HEK293 (cell line): Measurements from ENCODE around the gene RAB5IF.

Experiments
- CTCF ChIA-PET: fragments of 350-600 bp; formaldehyde crosslinking; extraction: SDS; loops from one replicate; lab custom pipeline; 2021; ENCODE audit warnings: antibody characterized with exemption; lab: Yijun Ruan, JAX
- POLR2A ChIA-PET: fragments of 300-600 bp; formaldehyde crosslinking; extraction: SDS; loops from one replicate; lab custom pipeline; 2020; ENCODE audit warnings: antibody characterized with exemption, inconsistent platforms; lab: Yijun Ruan, JAX
- H3K27ac ChIP-seq: fragments of 200-500 bp; sonication (Bioruptor generic); 2 replicates; pipeline ENCODE4 v1.5.1; 2014; ENCODE audit warnings: low read depth, low read length, control low read depth, inconsistent platforms; ENCODE audit errors: extremely low read depth
- H3K36me3 ChIP-seq, 2 experiments: fragments of 200-500 bp in 1 of 2; sonication (Bioruptor generic) in 1 of 2; 1 replicate in 1 of 2; 2 replicates in 1 of 2; pipeline ENCODE4 v1.5.1; 2014 to 2017; ENCODE audit warnings: inconsistent platforms in 2 of 2, low read length in 2 of 2; ENCODE audit not compliant: control insufficient read depth in 2 of 2, insufficient read depth in 1 of 2
- H3K4me1 ChIP-seq: fragments of 200-500 bp; sonication (Bioruptor generic); 2 replicates; pipeline ENCODE4 v1.5.1; 2014; ENCODE audit warnings: mild to moderate bottlenecking, low read length, inconsistent platforms; ENCODE audit not compliant: control insufficient read depth, insufficient read depth
- H3K4me3 ChIP-seq: 2 replicates; pipeline ENCODE4 v1.5.1; 2011; ENCODE audit warnings: low read depth, mild to moderate bottlenecking, control low read depth, low read length, moderate library complexity
- H3K9me3 ChIP-seq: fragments of 200-500 bp; sonication (Bioruptor generic); 2 replicates; pipeline ENCODE4 v1.5.1; 2014; ENCODE audit warnings: low read depth, low read length, inconsistent platforms; ENCODE audit not compliant: control insufficient read depth, insufficient read depth
- BCL11B ChIP-seq: fragments of 450-650 bp; formaldehyde crosslinking; IDR thresholded peaks from 2 replicates; pipeline ENCODE4 v1.5.1; 2016; ENCODE audit warnings: low read depth, missing biosample characterization, missing genetic modification characterization
- FEZF1 ChIP-seq: fragments of 450-650 bp; formaldehyde crosslinking; IDR thresholded peaks from 2 replicates; pipeline ENCODE4 v1.5.1; 2016; ENCODE audit warnings: missing biosample characterization, missing genetic modification characterization
- SCRT1 ChIP-seq: fragments of 450-650 bp; formaldehyde crosslinking; IDR thresholded peaks from 2 replicates; pipeline ENCODE4 v1.5.1; 2016; ENCODE audit warnings: missing biosample characterization, missing genetic modification characterization, borderline replicate concordance
- ZFP3 ChIP-seq: fragments of 450-650 bp; formaldehyde crosslinking; IDR thresholded peaks from 2 replicates; pipeline ENCODE4 v1.5.1; 2016; ENCODE audit warnings: low read depth, missing biosample characterization, missing genetic modification characterization
- ZNF19 ChIP-seq: fragments of 450-650 bp; formaldehyde crosslinking; IDR thresholded peaks from 2 replicates; pipeline ENCODE4; 2016; ENCODE audit warnings: missing biosample characterization, missing genetic modification characterization, low read depth
- ZNF248 ChIP-seq: fragments of 450-650 bp; formaldehyde crosslinking; IDR thresholded peaks from 2 replicates; pipeline ENCODE4 v1.5.1; 2017; ENCODE audit warnings: missing biosample characterization, missing genetic modification characterization
- ZNF26 ChIP-seq: fragments of 450-650 bp; formaldehyde crosslinking; IDR thresholded peaks from 2 replicates; pipeline ENCODE4 v1.5.1; 2016; ENCODE audit warnings: missing biosample characterization, missing genetic modification characterization
- ZNF324 ChIP-seq: fragments of 450-650 bp; formaldehyde crosslinking; IDR thresholded peaks from 2 replicates; pipeline ENCODE4 v1.5.1; 2016; ENCODE audit warnings: missing biosample characterization, missing genetic modification characterization
- ZNF558 ChIP-seq: fragments of 450-650 bp; formaldehyde crosslinking; IDR thresholded peaks from 2 replicates; pipeline ENCODE4 v1.5.1; 2016; ENCODE audit warnings: missing biosample characterization, missing genetic modification characterization
- ZNF704 ChIP-seq: fragments of 450-650 bp; formaldehyde crosslinking; IDR thresholded peaks from 2 replicates; pipeline ENCODE4 v1.5.1; 2016; ENCODE audit warnings: missing biosample characterization, missing genetic modification characterization
- ZSCAN16 ChIP-seq: fragments of 450-650 bp; formaldehyde crosslinking; IDR thresholded peaks from 2 replicates; pipeline ENCODE4 v1.5.1; 2016; ENCODE audit warnings: missing biosample characterization, missing genetic modification characterization
- TF ChIP-seq, protein P1 (sequence below): fragments of 450-650 bp; formaldehyde crosslinking; IDR thresholded peaks from 2 replicates; pipeline ENCODE4 v1.5.1; 2016; ENCODE audit warnings: missing biosample characterization, missing genetic modification characterization
- TF ChIP-seq, protein P2 (sequence below): fragments of 450-650 bp; formaldehyde crosslinking; IDR thresholded peaks from 2 replicates; pipeline ENCODE4 v1.5.1; 2016; ENCODE audit warnings: missing biosample characterization, missing genetic modification characterization

The RAB5IF gene

DNA sequence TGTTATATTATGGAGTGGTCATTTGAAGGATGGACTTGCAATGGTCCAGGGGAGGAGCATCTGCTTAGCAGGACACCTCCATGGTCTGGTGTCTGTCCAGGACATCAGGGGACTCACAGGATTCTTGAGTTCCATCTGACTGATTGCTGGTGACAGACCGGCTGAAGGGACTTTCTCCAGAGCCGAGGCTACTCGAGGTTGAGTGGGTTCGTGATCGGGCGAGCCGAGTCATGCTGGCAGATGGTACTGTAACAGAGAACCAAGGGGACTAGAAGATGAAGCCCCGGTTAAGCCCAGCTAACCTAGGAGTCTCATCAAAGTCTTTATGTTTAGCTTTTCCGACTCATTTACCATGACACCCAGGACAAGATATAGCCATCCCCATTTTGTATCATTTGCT, 47.9 kb downstream of the RAB5IF start:
- POLR2A ChIA-PET, result no interaction called here
- no peak overlapping the region for H3K27ac ChIP-seq
- H3K9me3 ChIP-seq, result no peaks in the 10 kb centered on the region
- CTCF ChIA-PET, result interaction anchor here (0.7 kb wide), 1 partner anchor 352 kb away, joined by 3 read pairs; no protein-coding TSS in a partner anchor
- H3K36me3 ChIP-seq, result peaks cover 0 to 48% of the 10 kb centered on the region in 2 experiments; a peak in 2 of 3 replicates
- H3K4me3 ChIP-seq, result no peak overlapping the region
- no peak for TF ChIP-seq ZFP3 (tag by site-specific recombination)
- TF ChIP-seq ZNF558 (tag by site-specific recombination), result no peak
- no peak for TF ChIP-seq ZSCAN16 (tag by site-specific recombination)
- TF ChIP-seq SCRT1, result no peak
- no peaks in the 10 kb centered on the region for H3K4me1 ChIP-seq

- ChIA-PET CTCF (no interaction called here), POLR2A (no interaction called here)
- H3K9me3 ChIP-seq, result no peaks in the 10 kb centered on the region
- TF ChIP-seq ZNF19 (tag by site-specific recombination), result no peak
- TF ChIP-seq ZNF26 (tag by site-specific recombination), result no peak
- TF ChIP-seq, protein P1, sequence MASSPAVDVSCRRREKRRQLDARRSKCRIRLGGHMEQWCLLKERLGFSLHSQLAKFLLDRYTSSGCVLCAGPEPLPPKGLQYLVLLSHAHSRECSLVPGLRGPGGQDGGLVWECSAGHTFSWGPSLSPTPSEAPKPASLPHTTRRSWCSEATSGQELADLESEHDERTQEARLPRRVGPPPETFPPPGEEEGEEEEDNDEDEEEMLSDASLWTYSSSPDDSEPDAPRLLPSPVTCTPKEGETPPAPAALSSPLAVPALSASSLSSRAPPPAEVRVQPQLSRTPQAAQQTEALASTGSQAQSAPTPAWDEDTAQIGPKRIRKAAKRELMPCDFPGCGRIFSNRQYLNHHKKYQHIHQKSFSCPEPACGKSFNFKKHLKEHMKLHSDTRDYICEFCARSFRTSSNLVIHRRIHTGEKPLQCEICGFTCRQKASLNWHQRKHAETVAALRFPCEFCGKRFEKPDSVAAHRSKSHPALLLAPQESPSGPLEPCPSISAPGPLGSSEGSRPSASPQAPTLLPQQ (tag by site-specific recombination), result no peak
- no peak for TF ChIP-seq BCL11B
- H3K4me1 ChIP-seq, result no peaks in the 10 kb centered on the region
- H3K27ac ChIP-seq, result no peak overlapping the region
- peaks cover 0 to 54% of the 10 kb centered on the region in 2 experiments; a peak in 2 of 3 replicates for H3K36me3 ChIP-seq
- H3K4me3 ChIP-seq, result no peak overlapping the region
Measured at GRCh38 chr20:36654506-36654905, 48.9 kb downstream of the RAB5IF start.

DNA sequence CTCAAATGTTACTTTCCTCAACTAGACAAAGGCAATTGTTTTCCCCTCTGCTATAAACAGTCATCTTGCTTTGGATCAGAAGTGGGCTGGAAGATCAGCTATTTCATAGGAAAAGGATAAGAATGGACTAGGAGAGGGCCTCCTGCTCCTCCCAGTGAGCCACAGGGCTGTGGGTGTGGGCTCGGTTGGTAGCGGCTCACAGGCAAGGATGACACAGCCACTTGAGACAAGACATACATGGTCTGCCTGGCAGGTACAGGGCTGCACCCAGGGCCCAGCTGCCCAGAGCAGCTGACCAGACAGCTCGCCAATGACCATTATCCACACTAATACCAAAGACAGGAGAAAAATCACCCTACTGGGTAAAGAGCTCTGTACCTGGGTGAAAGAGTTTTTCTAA, 49.4 kb downstream of the RAB5IF start:
- no peak overlapping the region for H3K27ac ChIP-seq
- H3K4me1 ChIP-seq, result no peaks in the 10 kb centered on the region
- peaks cover 0 to 56% of the 10 kb centered on the region in 2 experiments; a peak in 2 of 3 replicates for H3K36me3 ChIP-seq
- ChIA-PET CTCF (no interaction called here), POLR2A (no interaction called here)
- H3K4me3 ChIP-seq, result no peak overlapping the region
- H3K9me3 ChIP-seq, result no peaks in the 10 kb centered on the region
- TF ChIP-seq ZNF324 (no peak), FEZF1 (no peak), ZNF704 (tag by site-specific recombination) (no peak), ZNF248 (tag by site-specific recombination) (no peak)
- TF ChIP-seq, protein P2, sequence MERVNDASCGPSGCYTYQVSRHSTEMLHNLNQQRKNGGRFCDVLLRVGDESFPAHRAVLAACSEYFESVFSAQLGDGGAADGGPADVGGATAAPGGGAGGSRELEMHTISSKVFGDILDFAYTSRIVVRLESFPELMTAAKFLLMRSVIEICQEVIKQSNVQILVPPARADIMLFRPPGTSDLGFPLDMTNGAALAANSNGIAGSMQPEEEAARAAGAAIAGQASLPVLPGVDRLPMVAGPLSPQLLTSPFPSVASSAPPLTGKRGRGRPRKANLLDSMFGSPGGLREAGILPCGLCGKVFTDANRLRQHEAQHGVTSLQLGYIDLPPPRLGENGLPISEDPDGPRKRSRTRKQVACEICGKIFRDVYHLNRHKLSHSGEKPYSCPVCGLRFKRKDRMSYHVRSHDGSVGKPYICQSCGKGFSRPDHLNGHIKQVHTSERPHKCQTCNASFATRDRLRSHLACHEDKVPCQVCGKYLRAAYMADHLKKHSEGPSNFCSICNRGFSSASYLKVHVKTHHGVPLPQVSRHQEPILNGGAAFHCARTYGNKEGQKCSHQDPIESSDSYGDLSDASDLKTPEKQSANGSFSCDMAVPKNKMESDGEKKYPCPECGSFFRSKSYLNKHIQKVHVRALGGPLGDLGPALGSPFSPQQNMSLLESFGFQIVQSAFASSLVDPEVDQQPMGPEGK (tag by site-specific recombination), result no peak
